GM23338 (cell line): ENCODE data around the gene MEGF10. TPM values are rescaled to one million over a fixed set of nuclear protein-coding genes. Genes with fewer than 3 reads are reported as not detected.
A peak's percentile ranks its signal among the peaks of the same experiment; 100 is the strongest.

Experiments used
- ATAC-seq: fragments of 200-7000 bp; cut with Tn5 transposase; 3 replicates; pipeline ENCODE4 v1.9.1; 2020
- DNase-seq: peaks from one replicate; pipeline ENCODE4 v3.0.0-alpha.2; 2015; ENCODE audit warnings: low spot score
- H2AFZ ChIP-seq: fragments of 200-600 bp; sonication (generic); 2 replicates; pipeline ENCODE4 v1.8.0; 2016; ENCODE audit warnings: antibody characterized with exemption, mild to moderate bottlenecking, moderate library complexity
- H3F3A ChIP-seq: fragments of 200-600 bp; sonication (generic); replicated peaks from 2 replicates; pipeline ENCODE4 v1.8.0; 2017; ENCODE audit warnings: antibody characterized with exemption, mixed run types, low read depth
- H3K27ac ChIP-seq: fragments of 200-600 bp; sonication (generic); 2 replicates; pipeline ENCODE4 v1.6.1; 2016; ENCODE audit warnings: low read depth
- H3K27me3 ChIP-seq: fragments of 200-600 bp; sonication (generic); 2 replicates; pipeline ENCODE4 v1.8.0; 2016; ENCODE audit warnings: mild to moderate bottlenecking, mixed run types, moderate library complexity; ENCODE audit not compliant: insufficient read depth
- H3K36me3 ChIP-seq: fragments of 200-600 bp; sonication (generic); 2 replicates; pipeline ENCODE4 v1.8.0; 2016; ENCODE audit warnings: mild to moderate bottlenecking; ENCODE audit not compliant: insufficient read depth
- H3K4me1 ChIP-seq: fragments of 200-600 bp; sonication (generic); 2 replicates; pipeline ENCODE4 v1.8.0; 2016; ENCODE audit warnings: mild to moderate bottlenecking, moderate library complexity; ENCODE audit not compliant: insufficient read depth
- H3K4me2 ChIP-seq: fragments of 200-600 bp; sonication (generic); 2 replicates; pipeline ENCODE4 v1.7.1; 2017; ENCODE audit warnings: mixed run types
- H3K4me3 ChIP-seq: fragments of 200-600 bp; sonication (generic); 2 replicates; pipeline ENCODE4 v1.6.1; 2016; ENCODE audit warnings: mixed run types
- H3K79me2 ChIP-seq: fragments of 200-600 bp; sonication (generic); replicated peaks from 2 replicates; pipeline ENCODE4 v1.8.0; 2017; ENCODE audit warnings: mild to moderate bottlenecking; ENCODE audit not compliant: insufficient read depth
- H3K9me2 ChIP-seq: fragments of 200-600 bp; sonication (generic); 2 replicates; pipeline ENCODE4 v1.8.0; 2017; ENCODE audit not compliant: insufficient read depth
- H4K20me1 ChIP-seq: fragments of 200-600 bp; sonication (generic); replicated peaks from 2 replicates; pipeline ENCODE4 v1.8.0; 2017; ENCODE audit warnings: mild to moderate bottlenecking; ENCODE audit not compliant: insufficient read depth
- H3K27ac Mint-ChIP-seq: 2 replicates; pipeline ENCODE4 v1.8.0; 2020; ENCODE audit warnings: inconsistent platforms, mild to moderate bottlenecking, moderate library complexity, mixed read lengths
- H3K27me3 Mint-ChIP-seq: 3 replicates; pipeline ENCODE4 v1.8.0; 2022; ENCODE audit warnings: low read depth, mild to moderate bottlenecking, moderate library complexity, mixed read lengths, inconsistent platforms; ENCODE audit not compliant: insufficient read depth, poor library complexity
- H3K36me3 Mint-ChIP-seq: 3 replicates; pipeline ENCODE4 v1.8.0; 2021; ENCODE audit warnings: low read depth, mild to moderate bottlenecking, inconsistent platforms, moderate library complexity, mixed read lengths
- H3K4me1 Mint-ChIP-seq: 3 replicates; pipeline ENCODE4 v1.8.0; 2020; ENCODE audit warnings: mild to moderate bottlenecking, inconsistent platforms, mixed read lengths
- H3K4me3 Mint-ChIP-seq: 3 replicates; pipeline ENCODE4 v1.8.0; 2021; ENCODE audit warnings: moderate library complexity, mild to moderate bottlenecking, inconsistent platforms, mixed read lengths
- H3K9me3 Mint-ChIP-seq: 3 replicates; pipeline ENCODE4 v1.8.0; 2020; ENCODE audit warnings: moderate library complexity, mild to moderate bottlenecking, inconsistent platforms, mixed read lengths
- CREB1 ChIP-seq: fragments of 250-450 bp; sonication (Bioruptor Pico); IDR thresholded peaks from 2 replicates; pipeline ENCODE4 v1.5.0; 2020; ENCODE audit warnings: low read depth, mild to moderate bottlenecking, moderate library complexity
- CTCF ChIP-seq, 2 experiments: fragments of 200-600 bp in 1 of 2; sonication (generic) in 1 of 2; conservative IDR thresholded peaks; 2 replicates each; pipeline versions ENCODE4 v1.5.1 to v1.6.1; 2016 to 2017; ENCODE audit warnings: antibody characterized with exemption in 2 of 2, low read depth in 2 of 2, mild to moderate bottlenecking in 2 of 2, moderate library complexity in 1 of 2
- ETS1 ChIP-seq: IDR thresholded peaks from 2 replicates; pipeline ENCODE4 v1.6.1; 2016; ENCODE audit warnings: antibody characterized with exemption
- JUNB ChIP-seq: IDR thresholded peaks from one replicate; pipeline ENCODE4 v1.6.1; 2016; ENCODE audit warnings: antibody characterized with exemption; ENCODE audit not compliant: unreplicated experiment
- NANOG ChIP-seq: IDR thresholded peaks from 2 replicates; pipeline ENCODE4 v1.6.1; 2016; ENCODE audit warnings: antibody characterized with exemption, borderline replicate concordance
- POLR2AphosphoS5 ChIP-seq: IDR thresholded peaks from 2 replicates; pipeline ENCODE4 v1.6.1; 2016; ENCODE audit warnings: antibody characterized with exemption, low read depth
- REST ChIP-seq: IDR thresholded peaks from one replicate; pipeline ENCODE4 v1.6.1; 2018; ENCODE audit warnings: antibody characterized with exemption; ENCODE audit not compliant: unreplicated experiment
- STAT1 ChIP-seq: IDR thresholded peaks from one replicate; pipeline ENCODE4 v1.6.1; 2016; ENCODE audit warnings: antibody characterized with exemption; ENCODE audit not compliant: unreplicated experiment
- ZNF114 ChIP-seq: fragments of 250-450 bp; sonication (Bioruptor Pico); IDR thresholded peaks from 2 replicates; pipeline ENCODE4 v1.5.0; 2020; ENCODE audit warnings: mild to moderate bottlenecking, moderate library complexity
- ZNF331 ChIP-seq: fragments of 250-450 bp; sonication (Bioruptor Pico); IDR thresholded peaks from 2 replicates; pipeline ENCODE4 v1.5.0; 2020; ENCODE audit warnings: low read depth, mild to moderate bottlenecking, moderate library complexity
- polyA plus RNA-seq: library from polyadenylated mRNA; unstranded; fragments of >200 nt; fragmentation: Nextera tagmentation; extraction: Ambion mirVana; gene quantifications from 2 replicates; pipeline ENCODE4 v1.2.1, GENCODE V29; 2016
- total RNA-seq: library from RNA; depleted of rRNA; stranded (reverse); fragments of >200 nt; shearing (Covaris generic); gene quantifications from 2 replicates; pipeline ENCODE4 v1.2.3, GENCODE V29; 2014

The MEGF10 gene
- total and polyA plus RNA-seq, 2 experiments from 2014 or later, result 4.5 to 28.3 TPM

- Histone ChIP-seq H3K36me3 (no peaks in the 10 kb centered on the region; the same call in 1 of the 2 replicates), H3K27ac (no peak overlapping the region; the same call in 1 of the 2 replicates), H4K20me1 (no peaks in the 10 kb centered on the region), H3F3A (no peaks in the 10 kb centered on the region), H3K9me2 (no peaks in the 10 kb centered on the region), H3K4me2 (no peak overlapping the region), H3K4me3 (no peak overlapping the region), H3K79me2 (no peaks in the 10 kb centered on the region), H3K27me3 (no peaks in the 10 kb centered on the region), H3K4me1 (peaks cover 13% of the 10 kb centered on the region), H2AFZ (no peak overlapping the region)
- DNase-seq (no peak), ATAC-seq (no peak)
- no peak for TF ChIP-seq JUNB
- no peak for TF ChIP-seq ETS1
- TF ChIP-seq CREB1, result no peak
- no peak for TF ChIP-seq ZNF331 (CRISPR knock-in tag)
- no peak for TF ChIP-seq REST
- no peak for TF ChIP-seq STAT1
- no peak overlapping the region for H3K27ac Mint-ChIP-seq
- peaks cover 25% of the 10 kb centered on the region for H3K4me1 Mint-ChIP-seq
- H3K36me3 Mint-ChIP-seq, result peaks cover 12% of the 10 kb centered on the region; the same call in 2 of the 3 replicates
- H3K4me3 Mint-ChIP-seq, result no peak overlapping the region
- no peaks in the 10 kb centered on the region for H3K9me3 Mint-ChIP-seq
- peaks cover 2% of the 10 kb centered on the region for H3K27me3 Mint-ChIP-seq
Observed at GRCh38 chr5:127409921-127410675, 119.5 kb downstream of the MEGF10 start.

GRCh38 chr5:127410959-127411358, 120.4 kb downstream of the MEGF10 start:
- Histone ChIP-seq H3K79me2 (no peaks in the 10 kb centered on the region), H3K27me3 (no peaks in the 10 kb centered on the region), H3K4me2 (no peak overlapping the region), H2AFZ (no peak overlapping the region), H4K20me1 (no peaks in the 10 kb centered on the region), H3K9me2 (no peaks in the 10 kb centered on the region), H3K4me3 (no peak overlapping the region), H3F3A (no peaks in the 10 kb centered on the region), H3K36me3 (no peaks in the 10 kb centered on the region; the same call in 1 of the 2 replicates), H3K27ac (no peak overlapping the region), H3K4me1 (peaks cover 10% of the 10 kb centered on the region)
- no peak overlapping the region for H3K4me3 Mint-ChIP-seq
- no peak for ATAC-seq
- peak overlapping the region; percentile 51; the same call in 1 of the 2 replicates for H3K27ac Mint-ChIP-seq
- peaks cover 22% of the 10 kb centered on the region for H3K4me1 Mint-ChIP-seq
- H3K27me3 Mint-ChIP-seq, result peaks cover 2% of the 10 kb centered on the region
- DNase-seq, result no peak
- H3K9me3 Mint-ChIP-seq, result no peaks in the 10 kb centered on the region
- peaks cover 12% of the 10 kb centered on the region; the same call in 2 of the 3 replicates for H3K36me3 Mint-ChIP-seq
- TF ChIP-seq CREB1 (no peak), ZNF114 (CRISPR knock-in tag) (no peak), ETS1 (no peak), NANOG (no peak), REST (no peak), ZNF331 (CRISPR knock-in tag) (no peak), CTCF (conservative IDR thresholded peaks at IDR 0.05; ENCODE audit: low read depth in 2 of 2) (no peak), POLR2AphosphoS5 (no peak)
